ENCODE results near the gene SMG6. TPM values are rescaled to one million over a fixed set of nuclear protein-coding genes. Genes with fewer than 3 reads are reported as not detected.
"Not testable (repeated sequence)": the region's sequence is repeated elsewhere in the genome, so short reads cannot be mapped to it uniquely, and the experiment has no call there.

Gene SMG6
- polyA plus RNA-seq, 4 donors = 27.8 to 36.6 (median 31.2) TPM

GRCh38 chr17:2210726-2211125 is 92.9 kb downstream of the SMG6 start:
- DNase-seq (ENCODE audit: low read depth in 4 of 4, low spot score in 2 of 4) = no peak

GRCh38 chr17:2207815-2208515 is 95.6 kb downstream of the SMG6 start:
- DNase-seq (ENCODE audit: low read depth in 4 of 4, low spot score in 2 of 4) = no peak

GRCh38 chr17:2204393-2204792 is 99.2 kb downstream of the SMG6 start:
- DNase-seq (ENCODE audit: low read depth in 4 of 4, low spot score in 2 of 4) = no peak

- DNase-seq (ENCODE audit: low read depth in 4 of 4, low spot score in 2 of 4) = no peak
These were observed 99.8 kb downstream of the SMG6 start for GRCh38 chr17:2203818-2204217.

- DNase-seq (ENCODE audit: low read depth in 4 of 4, low spot score in 2 of 4) = no peak
These were observed 100.5 kb downstream of the SMG6 start for GRCh38 chr17:2202996-2203575.

GRCh38 chr17:2202302-2202995 is 101.1 kb downstream of the SMG6 start:
- no peak for DNase-seq (ENCODE audit: low read depth in 4 of 4, low spot score in 2 of 4)

- not testable (repeated sequence) for DNase-seq (ENCODE audit: low read depth in 4 of 4, low spot score in 2 of 4)
These were observed 104.2 kb downstream of the SMG6 start for GRCh38 chr17:2199386-2199785.

- DNase-seq (ENCODE audit: low read depth in 4 of 4, low spot score in 2 of 4) = no peak
These were observed 104.7 kb downstream of the SMG6 start for GRCh38 chr17:2198927-2199326.

- DNase-seq (ENCODE audit: low read depth in 4 of 4, low spot score in 2 of 4) = no peak
These were observed 106.3 kb downstream of the SMG6 start for GRCh38 chr17:2197271-2197670.

- DNase-seq (ENCODE audit: low read depth in 4 of 4, low spot score in 2 of 4) = no peak
These were observed 107.9 kb downstream of the SMG6 start for GRCh38 chr17:2195729-2196128.

GRCh38 chr17:2194889-2195335 is 108.7 kb downstream of the SMG6 start:
- DNase-seq (ENCODE audit: low read depth in 4 of 4, low spot score in 2 of 4) = no peak

GRCh38 chr17:2192367-2193057 is 111.1 kb downstream of the SMG6 start:
- no peak for DNase-seq (ENCODE audit: low read depth in 4 of 4, low spot score in 2 of 4)

- no peak for DNase-seq (ENCODE audit: low read depth in 4 of 4, low spot score in 2 of 4)
These were observed 111.8 kb downstream of the SMG6 start for GRCh38 chr17:2191785-2192184.

GRCh38 chr17:2191227-2191626 is 112.4 kb downstream of the SMG6 start:
- no peak for DNase-seq (ENCODE audit: low read depth in 4 of 4, low spot score in 2 of 4)

GRCh38 chr17:2190014-2190413 is 113.6 kb downstream of the SMG6 start:
- no peak for DNase-seq (ENCODE audit: low read depth in 4 of 4, low spot score in 2 of 4)

GRCh38 chr17:2188971-2189630 is 114.5 kb downstream of the SMG6 start:
- no peak for DNase-seq (ENCODE audit: low read depth in 4 of 4, low spot score in 2 of 4)

- no peak for DNase-seq (ENCODE audit: low read depth in 4 of 4, low spot score in 2 of 4)
These were observed 115.8 kb downstream of the SMG6 start for GRCh38 chr17:2187758-2188157.

GRCh38 chr17:2186937-2187336 is 116.6 kb downstream of the SMG6 start:
- DNase-seq (ENCODE audit: low read depth in 4 of 4, low spot score in 2 of 4) = no peak

GRCh38 chr17:2184993-2185931 is 118.3 kb downstream of the SMG6 start:
- no peak for DNase-seq (ENCODE audit: low read depth in 4 of 4, low spot score in 2 of 4)

GRCh38 chr17:2183346-2183745 is 120.2 kb downstream of the SMG6 start:
- DNase-seq (ENCODE audit: low read depth in 4 of 4, low spot score in 2 of 4) = no peak
